ENCODE data around the gene KIF24.

The KIF24 gene

GRCh38 chr9:34375901-34376595 is 47.0 kb upstream of the KIF24 start:
- POLR2A ChIA-PET: interaction anchor here (0.8 to 2.8 kb wide), 10 partner anchors 15 to 334 kb away, joined by 3 to 16 read pairs (median 4); partner anchors contain the start of genes SIGMAR1 and UBAP1
- CTCF ChIA-PET: interaction anchor here (0.6 to 10.7 kb wide), 7 partner anchors 29 to 911 kb away, joined by 3 to 172 read pairs (median 3); no protein-coding TSS in a partner anchor
- Histone ChIP-seq H3K9me3 (ENCODE audit: control insufficient read depth, insufficient read depth, low read depth, low read length) (no peaks in the 10 kb centered on the region), H3K27ac (ENCODE audit: extremely low read depth, low read depth, low read length) (no peak overlapping the region; the same call in 1 of the 2 replicates), H3K4me3 (ENCODE audit: low read depth, low read length) (peak overlapping the region; percentile 74), H3K4me1 (ENCODE audit: control insufficient read depth, insufficient read depth, low read length) (no peaks in the 10 kb centered on the region; the same call in none of the 2 replicates), H3K36me3 (ENCODE audit: control insufficient read depth in 2 of 2, insufficient read depth in 1 of 2, low read length in 2 of 2) (peaks cover 0 to 16% of the 10 kb centered on the region in 2 experiments; a peak in 1 of 3 replicates)
- TF ChIP-seq ZNF10 (tag by site-specific recombination; IDR thresholded peaks at IDR 0.05) (peak; percentile 69; the same call in 1 of the 2 replicates), GLI4 (tag by site-specific recombination; IDR thresholded peaks at IDR 0.05) (no peak), GLIS1 (tag by site-specific recombination; IDR thresholded peaks at IDR 0.05) (peak; percentile 16; the same call in 1 of the 2 replicates)
- TF ChIP-seq, protein P1, sequence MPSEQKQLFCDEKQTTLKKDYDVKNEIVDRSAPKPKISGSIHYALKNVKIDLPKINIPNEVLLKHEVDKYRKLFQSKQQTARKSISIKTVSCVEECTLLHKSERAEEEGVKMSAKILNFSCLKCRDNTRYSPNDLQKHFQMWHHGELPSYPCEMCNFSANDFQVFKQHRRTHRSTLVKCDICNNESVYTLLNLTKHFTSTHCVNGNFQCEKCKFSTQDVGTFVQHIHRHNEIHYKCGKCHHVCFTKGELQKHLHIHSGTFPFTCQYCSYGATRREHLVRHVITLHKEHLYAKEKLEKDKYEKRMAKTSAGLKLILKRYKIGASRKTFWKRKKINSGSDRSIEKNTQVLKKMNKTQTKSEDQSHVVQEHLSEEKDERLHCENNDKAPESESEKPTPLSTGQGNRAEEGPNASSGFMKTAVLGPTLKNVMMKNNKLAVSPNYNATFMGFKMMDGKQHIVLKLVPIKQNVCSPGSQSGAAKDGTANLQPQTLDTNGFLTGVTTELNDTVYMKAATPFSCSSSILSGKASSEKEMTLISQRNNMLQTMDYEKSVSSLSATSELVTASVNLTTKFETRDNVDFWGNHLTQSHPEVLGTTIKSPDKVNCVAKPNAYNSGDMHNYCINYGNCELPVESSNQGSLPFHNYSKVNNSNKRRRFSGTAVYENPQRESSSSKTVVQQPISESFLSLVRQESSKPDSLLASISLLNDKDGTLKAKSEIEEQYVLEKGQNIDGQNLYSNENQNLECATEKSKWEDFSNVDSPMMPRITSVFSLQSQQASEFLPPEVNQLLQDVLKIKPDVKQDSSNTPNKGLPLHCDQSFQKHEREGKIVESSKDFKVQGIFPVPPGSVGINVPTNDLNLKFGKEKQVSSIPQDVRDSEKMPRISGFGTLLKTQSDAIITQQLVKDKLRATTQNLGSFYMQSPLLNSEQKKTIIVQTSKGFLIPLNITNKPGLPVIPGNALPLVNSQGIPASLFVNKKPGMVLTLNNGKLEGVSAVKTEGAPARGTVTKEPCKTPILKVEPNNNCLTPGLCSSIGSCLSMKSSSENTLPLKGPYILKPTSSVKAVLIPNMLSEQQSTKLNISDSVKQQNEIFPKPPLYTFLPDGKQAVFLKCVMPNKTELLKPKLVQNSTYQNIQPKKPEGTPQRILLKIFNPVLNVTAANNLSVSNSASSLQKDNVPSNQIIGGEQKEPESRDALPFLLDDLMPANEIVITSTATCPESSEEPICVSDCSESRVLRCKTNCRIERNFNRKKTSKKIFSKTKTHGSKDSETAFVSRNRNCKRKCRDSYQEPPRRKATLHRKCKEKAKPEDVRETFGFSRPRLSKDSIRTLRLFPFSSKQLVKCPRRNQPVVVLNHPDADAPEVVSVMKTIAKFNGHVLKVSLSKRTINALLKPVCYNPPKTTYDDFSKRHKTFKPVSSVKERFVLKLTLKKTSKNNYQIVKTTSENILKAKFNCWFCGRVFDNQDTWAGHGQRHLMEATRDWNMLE (tag by site-specific recombination; conservative IDR thresholded peaks at IDR 0.05; ENCODE audit: low read depth): no peak
- TF ChIP-seq, protein P2, sequence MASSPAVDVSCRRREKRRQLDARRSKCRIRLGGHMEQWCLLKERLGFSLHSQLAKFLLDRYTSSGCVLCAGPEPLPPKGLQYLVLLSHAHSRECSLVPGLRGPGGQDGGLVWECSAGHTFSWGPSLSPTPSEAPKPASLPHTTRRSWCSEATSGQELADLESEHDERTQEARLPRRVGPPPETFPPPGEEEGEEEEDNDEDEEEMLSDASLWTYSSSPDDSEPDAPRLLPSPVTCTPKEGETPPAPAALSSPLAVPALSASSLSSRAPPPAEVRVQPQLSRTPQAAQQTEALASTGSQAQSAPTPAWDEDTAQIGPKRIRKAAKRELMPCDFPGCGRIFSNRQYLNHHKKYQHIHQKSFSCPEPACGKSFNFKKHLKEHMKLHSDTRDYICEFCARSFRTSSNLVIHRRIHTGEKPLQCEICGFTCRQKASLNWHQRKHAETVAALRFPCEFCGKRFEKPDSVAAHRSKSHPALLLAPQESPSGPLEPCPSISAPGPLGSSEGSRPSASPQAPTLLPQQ (tag by site-specific recombination; IDR thresholded peaks at IDR 0.05): no peak

DNA sequence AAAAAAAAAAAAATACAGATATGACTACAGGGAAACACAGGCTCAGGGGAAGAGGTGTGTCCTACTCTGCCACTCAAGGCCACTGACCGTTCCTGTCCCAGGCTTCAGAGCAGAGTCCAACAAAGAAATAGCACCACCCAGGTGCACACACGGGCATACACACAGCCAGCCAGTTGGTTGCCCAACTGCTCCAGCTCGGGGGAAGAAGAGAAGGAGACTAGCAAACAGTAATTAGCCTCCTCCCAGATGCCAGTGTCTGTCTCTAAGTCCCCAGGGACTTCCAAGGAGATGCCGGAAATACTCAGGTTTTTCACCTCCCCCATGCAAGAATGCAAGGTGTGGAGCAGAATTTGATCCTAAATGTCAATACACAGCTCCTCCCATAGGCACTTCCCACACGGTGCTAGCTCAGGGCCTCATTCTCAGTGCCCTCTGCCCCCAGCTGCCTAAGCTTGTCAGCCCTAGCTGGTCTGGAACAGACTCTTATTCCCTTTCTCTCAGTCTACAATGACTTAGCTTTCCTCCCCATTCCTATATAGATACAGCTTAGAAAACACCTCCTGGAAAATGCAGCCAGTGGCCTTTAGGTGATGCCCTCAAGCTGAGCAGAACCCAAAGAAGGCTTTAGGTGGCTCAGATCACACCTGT is 46.0 kb upstream of the KIF24 start:
- Histone ChIP-seq H3K4me3 (ENCODE audit: low read depth, low read length) (no peak overlapping the region), H3K36me3 (ENCODE audit: control insufficient read depth in 2 of 2, insufficient read depth in 1 of 2, low read length in 2 of 2) (peaks cover 0 to 26% of the 10 kb centered on the region in 2 experiments; a peak in 1 of 3 replicates), H3K4me1 (ENCODE audit: control insufficient read depth, insufficient read depth, low read length) (no peaks in the 10 kb centered on the region; the same call in none of the 2 replicates), H3K27ac (ENCODE audit: extremely low read depth, low read depth, low read length) (no peak overlapping the region), H3K9me3 (ENCODE audit: control insufficient read depth, insufficient read depth, low read depth, low read length) (no peaks in the 10 kb centered on the region)
- CTCF ChIA-PET: interaction anchor here (0.6 to 10.7 kb wide), 8 partner anchors 11 to 555 kb away, joined by 3 to 172 read pairs (median 3); no protein-coding TSS in a partner anchor
- POLR2A ChIA-PET: interaction anchor here (0.8 to 1.1 kb wide), 3 partner anchors 10 to 326 kb away, joined by 3 read pairs; partner anchors contain the start of gene UBAP2
- TF ChIP-seq ZNF837 (tag by site-specific recombination; IDR thresholded peaks at IDR 0.05) (no peak), ZNF704 (tag by site-specific recombination; IDR thresholded peaks at IDR 0.05) (no peak), ZNF610 (tag by site-specific recombination; IDR thresholded peaks at IDR 0.05; ENCODE audit: borderline replicate concordance) (no peak), REPIN1 (tag by site-specific recombination; IDR thresholded peaks at IDR 0.05; ENCODE audit: low read depth) (no peak), ZNF660 (tag by site-specific recombination; IDR thresholded peaks at IDR 0.05) (no peak), GLIS1 (tag by site-specific recombination; IDR thresholded peaks at IDR 0.05) (0 out of 2 replicates have a peak, but pooled peaks have one; percentile 28), ZNF777 (tag by site-specific recombination; IDR thresholded peaks at IDR 0.05; ENCODE audit: borderline replicate concordance) (no peak), ZSCAN23 (tag by site-specific recombination; IDR thresholded peaks at IDR 0.05) (no peak), WT1 (tag by site-specific recombination; IDR thresholded peaks at IDR 0.05) (0 out of 2 replicates have a peak, but pooled peaks have one; percentile 15), ZBTB20 (tag by site-specific recombination; IDR thresholded peaks at IDR 0.05) (no peak), ZNF670 (tag by site-specific recombination; IDR thresholded peaks at IDR 0.05; ENCODE audit: low read depth) (no peak), ZNF514 (tag by site-specific recombination; IDR thresholded peaks at IDR 0.05) (no peak), SALL2 (tag by site-specific recombination; IDR thresholded peaks at IDR 0.05; ENCODE audit: borderline replicate concordance) (no peak)
- TF ChIP-seq, protein P3, sequence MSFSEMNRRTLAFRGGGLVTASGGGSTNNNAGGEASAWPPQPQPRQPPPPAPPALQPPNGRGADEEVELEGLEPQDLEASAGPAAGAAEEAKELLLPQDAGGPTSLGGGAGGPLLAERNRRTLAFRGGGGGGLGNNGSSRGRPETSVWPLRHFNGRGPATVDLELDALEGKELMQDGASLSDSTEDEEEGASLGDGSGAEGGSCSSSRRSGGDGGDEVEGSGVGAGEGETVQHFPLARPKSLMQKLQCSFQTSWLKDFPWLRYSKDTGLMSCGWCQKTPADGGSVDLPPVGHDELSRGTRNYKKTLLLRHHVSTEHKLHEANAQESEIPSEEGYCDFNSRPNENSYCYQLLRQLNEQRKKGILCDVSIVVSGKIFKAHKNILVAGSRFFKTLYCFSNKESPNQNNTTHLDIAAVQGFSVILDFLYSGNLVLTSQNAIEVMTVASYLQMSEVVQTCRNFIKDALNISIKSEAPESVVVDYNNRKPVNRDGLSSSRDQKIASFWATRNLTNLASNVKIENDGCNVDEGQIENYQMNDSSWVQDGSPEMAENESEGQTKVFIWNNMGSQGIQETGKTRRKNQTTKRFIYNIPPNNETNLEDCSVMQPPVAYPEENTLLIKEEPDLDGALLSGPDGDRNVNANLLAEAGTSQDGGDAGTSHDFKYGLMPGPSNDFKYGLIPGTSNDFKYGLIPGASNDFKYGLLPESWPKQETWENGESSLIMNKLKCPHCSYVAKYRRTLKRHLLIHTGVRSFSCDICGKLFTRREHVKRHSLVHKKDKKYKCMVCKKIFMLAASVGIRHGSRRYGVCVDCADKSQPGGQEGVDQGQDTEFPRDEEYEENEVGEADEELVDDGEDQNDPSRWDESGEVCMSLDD (tag by site-specific recombination; IDR thresholded peaks at IDR 0.05): no peak
- TF ChIP-seq, protein P4, sequence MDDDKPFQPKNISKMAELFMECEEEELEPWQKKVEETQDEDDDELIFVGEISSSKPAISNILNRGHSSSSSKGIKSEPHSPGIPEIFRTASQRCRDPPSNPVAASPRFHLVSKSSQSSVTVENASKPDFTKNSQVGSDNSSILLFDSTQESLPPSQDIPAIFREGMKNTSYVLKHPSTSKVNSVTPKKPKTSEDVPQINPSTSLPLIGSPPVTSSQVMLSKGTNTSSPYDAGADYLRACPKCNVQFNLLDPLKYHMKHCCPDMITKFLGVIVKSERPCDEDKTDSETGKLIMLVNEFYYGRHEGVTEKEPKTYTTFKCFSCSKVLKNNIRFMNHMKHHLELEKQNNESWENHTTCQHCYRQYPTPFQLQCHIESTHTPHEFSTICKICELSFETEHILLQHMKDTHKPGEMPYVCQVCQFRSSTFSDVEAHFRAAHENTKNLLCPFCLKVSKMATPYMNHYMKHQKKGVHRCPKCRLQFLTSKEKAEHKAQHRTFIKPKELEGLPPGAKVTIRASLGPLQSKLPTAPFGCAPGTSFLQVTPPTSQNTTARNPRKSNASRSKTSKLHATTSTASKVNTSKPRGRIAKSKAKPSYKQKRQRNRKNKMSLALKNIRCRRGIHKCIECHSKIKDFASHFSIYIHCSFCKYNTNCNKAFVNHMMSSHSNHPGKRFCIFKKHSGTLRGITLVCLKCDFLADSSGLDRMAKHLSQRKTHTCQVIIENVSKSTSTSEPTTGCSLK (tag by site-specific recombination; IDR thresholded peaks at IDR 0.05): no peak
